DOHH2 (cell line): ENCODE results near the gene ATP11A.

Source experiments
- CTCF ChIP-seq: fragments of 200-600 bp; sonication (generic); IDR thresholded peaks from one replicate; pipeline ENCODE4 v1.5.1; 2014; ENCODE audit warnings: antibody characterized with exemption, mild to moderate bottlenecking, low read depth, low read length; ENCODE audit not compliant: poor library complexity, severe bottlenecking
- EZH2phosphoT487 ChIP-seq: fragments of 200-600 bp; sonication (generic); IDR thresholded peaks from 2 replicates; pipeline ENCODE4 v1.6.1; 2017; ENCODE audit warnings: borderline replicate concordance, mild to moderate bottlenecking, antibody characterized with exemption, low read length, moderate library complexity, mixed read lengths

DNA sequence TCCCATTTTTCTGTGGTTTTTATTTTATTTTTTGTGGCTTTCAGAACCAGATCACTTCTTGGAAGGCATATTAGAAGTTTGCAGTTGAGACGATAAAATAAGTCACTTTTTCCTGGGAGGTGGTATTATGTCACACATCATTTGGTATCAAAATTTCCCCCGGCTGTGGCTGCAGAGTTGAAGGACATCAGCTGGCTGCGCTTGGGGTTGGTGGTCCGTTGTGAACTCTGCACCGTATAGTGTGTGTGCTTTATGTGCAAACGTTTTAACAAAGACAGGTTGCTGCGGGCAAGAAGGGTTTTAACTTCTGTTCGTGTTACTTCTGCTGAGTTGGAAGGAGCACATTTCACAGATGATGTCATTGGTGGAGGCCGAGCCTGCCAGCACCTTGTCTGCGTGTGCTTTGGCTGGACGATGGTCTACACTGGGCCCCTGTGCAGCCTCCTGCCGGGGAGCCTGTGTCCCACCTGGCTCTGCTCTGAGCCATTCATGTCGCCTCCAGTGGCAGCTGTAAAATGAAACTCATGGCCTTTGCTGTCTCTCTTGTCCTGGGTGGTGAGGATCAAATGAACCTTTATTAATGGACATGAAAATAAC lies 9.6 kb downstream of the ATP11A start:
- TF ChIP-seq CTCF (no peak), EZH2phosphoT487 (no peak)
